SH-SY5Y (cell line): ENCODE data around the gene ROR1.

Experiments used
- GATA2 ChIP-seq: IDR thresholded peaks from 2 replicates; pipeline ENCODE4 v1.6.1; 2011; ENCODE audit warnings: mild to moderate bottlenecking, low read depth, low read length
- GATA3 ChIP-seq: IDR thresholded peaks from 2 replicates; pipeline ENCODE4 v1.6.1; 2011; ENCODE audit warnings: low read depth, mild to moderate bottlenecking, low read length, moderate library complexity

GRCh38 chr1:64055310-64055709, 281.5 kb downstream of the ROR1 start:
- TF ChIP-seq GATA2 (no peak), GATA3 (no peak)
